Activated gamma-delta T cell treated with anti-CD3 and anti-CD28 coated beads, Interleukin-2, amount 50 U/mL, for 16 hours (primary cell): Measurements from ENCODE around the gene PIGN.
"Not testable (repeated sequence)": the region's sequence is repeated elsewhere in the genome, so short reads cannot be mapped to it uniquely, and the experiment has no call there.

Source experiments
- DNase-seq: peaks from one replicate; pipeline ENCODE4 v3.0.0-alpha.2; 2020; ENCODE audit warnings: low read depth

The PIGN gene

DNA sequence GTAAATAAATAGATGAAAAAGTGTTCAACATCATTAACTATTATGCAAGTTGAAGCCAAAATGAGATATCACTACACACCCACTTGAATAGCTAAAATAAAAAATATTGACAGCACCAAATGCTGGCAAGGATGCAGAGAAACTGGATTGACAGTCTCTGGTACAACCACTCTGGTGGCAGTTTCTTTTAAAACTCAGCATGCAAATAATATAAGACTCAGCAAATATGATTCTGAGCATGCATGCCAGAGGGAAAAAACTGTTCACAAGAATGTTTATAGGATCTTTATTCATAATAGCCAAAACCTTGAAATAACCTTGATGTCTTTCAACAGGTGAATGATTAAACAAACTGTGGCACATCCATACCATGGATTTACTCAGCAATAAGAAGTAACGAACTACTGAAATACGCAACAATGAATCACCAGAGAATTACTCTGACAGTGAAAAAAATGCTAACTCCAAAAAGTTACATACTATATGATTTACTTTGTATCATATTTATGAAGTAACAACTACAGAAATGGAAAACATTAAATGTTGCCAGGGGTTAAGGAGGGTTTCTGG is 131.8 kb downstream of the PIGN start:
- no peak for DNase-seq

DNA sequence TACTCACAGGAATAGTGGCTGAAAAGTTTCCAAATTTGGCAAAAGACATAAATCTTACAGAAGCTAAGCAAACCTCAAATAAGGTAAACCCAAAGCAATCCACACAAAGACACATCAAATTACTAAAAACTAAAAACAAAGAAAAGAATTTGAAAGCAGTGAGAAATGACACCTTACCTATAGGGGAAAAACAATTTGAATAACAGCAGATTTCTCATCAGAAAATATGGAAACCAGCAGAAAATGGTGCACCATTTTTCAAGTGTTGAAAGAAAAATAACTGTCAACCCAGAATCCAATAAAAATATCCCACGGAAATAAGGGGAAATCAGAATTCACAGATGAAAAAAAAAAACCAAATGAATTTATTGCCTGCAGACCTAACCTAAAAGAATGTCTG is 138.6 kb downstream of the PIGN start:
- no peak for DNase-seq

DNA sequence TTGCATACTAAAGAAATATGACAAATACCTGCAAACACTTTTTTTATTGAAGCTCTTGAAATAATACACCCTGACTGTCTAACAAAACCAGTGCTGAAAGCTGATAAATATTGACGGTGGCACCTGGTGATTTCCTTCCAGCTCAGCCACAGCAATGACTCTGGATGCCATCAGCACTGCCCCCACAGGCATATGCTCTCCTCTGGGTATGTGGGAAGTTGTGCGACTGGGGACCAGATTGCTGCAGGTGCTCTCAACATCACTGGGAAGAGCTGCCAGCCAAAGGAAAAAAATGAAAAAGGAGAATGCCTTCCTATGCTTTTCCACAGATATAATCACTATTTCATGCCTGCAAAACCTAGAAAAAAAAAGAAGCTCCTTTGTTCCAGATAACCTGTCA is 141.5 kb downstream of the PIGN start:
- no peak for DNase-seq

DNA sequence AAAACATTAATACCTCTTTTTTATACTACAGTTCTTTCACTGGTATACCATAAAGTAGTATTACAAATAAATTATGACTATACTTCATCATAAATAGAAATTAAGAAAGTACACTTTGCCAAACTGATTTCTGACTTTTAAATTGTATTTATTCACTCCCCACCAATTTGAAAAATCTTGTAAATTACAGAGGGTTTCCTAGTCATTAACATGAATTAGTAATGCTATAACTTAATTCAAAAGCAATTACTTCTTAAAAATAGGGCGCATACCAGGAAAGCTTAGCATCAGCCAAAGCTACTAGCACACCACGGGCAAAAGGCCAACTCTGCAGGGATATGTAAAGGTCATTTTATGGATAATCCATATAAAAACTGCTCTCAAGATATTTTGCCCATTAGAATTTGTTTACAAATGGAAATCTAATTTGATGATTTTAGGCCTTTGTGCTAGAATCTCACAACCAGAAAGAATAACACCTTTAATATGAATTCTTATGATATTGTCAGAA is 142.3 kb downstream of the PIGN start:
- no peak for DNase-seq

DNA sequence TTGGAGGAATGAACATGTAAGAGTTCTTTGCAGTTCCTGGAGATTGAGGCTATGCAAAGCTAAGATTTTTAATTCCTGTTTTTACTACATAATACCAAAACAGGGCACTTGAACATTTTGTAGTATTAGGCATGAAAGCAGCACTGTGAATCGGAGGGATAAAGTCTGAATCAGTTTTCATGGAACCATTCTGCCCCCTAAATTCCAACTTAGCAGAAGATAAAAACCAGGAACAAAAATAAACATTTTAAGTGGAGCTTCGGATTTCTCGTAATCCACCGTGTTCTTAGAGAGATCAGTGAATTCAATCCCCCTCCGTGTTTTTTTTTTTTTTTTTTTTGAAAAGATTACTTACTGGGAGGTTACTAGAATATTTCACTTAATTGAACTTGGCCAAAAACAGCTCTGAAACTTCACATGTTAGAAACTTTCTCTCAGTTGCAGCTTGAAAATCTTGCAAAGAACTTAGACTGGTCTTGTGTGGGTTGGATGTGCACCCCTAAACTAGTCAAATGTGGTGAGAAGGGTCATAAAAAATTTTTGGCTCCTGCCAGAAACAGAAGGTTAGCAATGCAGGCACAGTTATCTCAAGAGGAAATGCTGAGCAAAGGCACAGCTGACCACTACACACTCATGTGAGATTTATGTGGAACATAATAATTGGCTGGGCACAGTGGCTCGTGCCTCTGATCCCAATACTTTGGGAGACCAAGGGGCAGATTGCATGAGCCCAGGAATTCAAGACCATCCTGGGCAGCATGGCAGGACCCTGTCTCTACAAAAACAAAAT is 148.7 kb downstream of the PIGN start:
- no peak for DNase-seq

DNA sequence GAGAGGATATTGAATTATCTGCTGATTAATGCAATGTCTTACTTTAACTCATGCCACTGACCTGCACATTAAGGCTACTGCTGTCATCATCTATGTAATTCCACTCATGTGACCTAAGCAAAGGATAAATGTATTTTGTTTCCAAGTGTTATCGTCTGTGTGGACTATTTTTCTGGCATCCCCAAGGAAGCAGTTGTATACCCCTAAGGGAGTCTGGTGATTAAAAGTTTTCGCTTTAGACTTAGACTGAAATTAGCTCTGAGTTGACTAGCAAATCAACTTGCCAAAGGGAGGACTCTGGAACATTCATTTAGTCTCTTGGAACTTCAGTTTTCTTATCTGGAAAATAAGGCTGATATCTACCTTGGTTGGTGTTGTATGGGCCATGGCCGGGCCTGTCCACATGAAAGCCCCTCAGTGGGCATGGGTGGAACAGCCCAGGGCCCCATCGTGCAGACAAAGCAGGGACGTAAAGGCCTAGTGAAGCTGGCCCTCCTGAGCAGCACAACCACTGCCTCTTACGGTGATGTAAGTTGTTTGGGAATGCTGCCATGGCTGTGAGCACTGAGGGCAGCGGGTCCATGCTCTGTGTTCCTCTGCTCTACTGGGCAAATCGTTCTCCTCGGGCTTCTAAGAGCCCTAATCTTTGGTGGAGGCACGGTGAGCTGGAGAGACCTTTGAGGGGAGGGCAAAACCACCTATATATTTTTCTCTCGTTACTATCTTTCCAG is 149.7 kb downstream of the PIGN start:
- DNase-seq, result no peak

DNA sequence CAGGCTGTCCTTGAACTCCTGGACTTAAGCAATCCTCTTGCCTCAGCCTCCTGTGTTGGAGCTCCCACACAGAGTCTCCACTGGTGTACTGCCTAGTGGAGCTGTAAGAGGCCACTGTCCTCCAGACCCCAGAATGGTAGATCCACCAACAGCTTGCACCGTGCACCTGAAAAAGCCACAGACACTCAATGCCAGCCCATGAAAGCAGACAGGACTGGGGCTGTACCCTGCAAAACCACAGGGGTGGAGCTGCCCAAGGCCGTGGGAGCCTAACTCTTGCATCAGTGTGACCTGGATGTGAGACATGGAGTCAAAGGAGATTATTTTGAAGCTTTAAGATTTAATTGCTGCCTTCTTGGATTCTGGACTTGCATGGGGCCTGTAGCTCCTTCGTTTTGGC is 152.6 kb downstream of the PIGN start:
- DNase-seq, result not testable (repeated sequence)

DNA sequence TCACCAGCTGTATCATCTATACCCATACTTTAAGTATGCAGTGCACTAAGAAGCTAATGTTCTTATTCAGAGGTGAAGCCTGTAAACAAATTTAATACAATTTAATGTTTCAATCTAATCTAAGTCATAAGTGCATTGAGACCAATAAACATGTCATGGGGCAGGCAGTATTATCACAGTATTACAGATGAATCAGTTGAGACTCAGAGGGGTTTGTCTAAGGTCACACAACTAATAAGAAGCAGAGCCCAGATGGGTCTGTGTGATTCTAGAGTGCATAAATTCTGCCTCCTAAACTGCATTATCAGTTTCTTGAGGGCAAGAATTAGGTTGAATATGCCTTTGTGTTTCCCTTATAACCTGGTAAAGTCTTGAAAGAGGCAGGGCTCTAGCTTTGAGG is 153.1 kb downstream of the PIGN start:
- DNase-seq, result no peak

DNA sequence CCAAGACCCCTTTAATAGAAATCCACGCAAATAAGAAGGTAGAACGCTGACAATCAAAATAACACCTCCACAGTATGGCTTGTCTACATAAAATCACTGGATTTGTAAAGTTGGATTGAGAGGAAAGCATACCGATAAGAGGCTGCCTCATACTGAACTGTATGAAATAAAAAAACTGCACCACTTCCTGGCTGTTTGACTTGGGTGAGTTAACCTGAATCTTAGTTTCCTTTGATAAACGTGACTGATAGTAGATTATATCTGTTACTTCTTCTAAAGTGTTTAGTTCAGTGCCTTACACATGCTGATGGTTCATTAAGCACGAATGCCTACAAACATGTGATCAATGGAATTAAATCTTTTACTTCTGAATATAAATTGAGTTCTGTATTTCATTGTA is 153.6 kb downstream of the PIGN start:
- DNase-seq, result no peak

DNA sequence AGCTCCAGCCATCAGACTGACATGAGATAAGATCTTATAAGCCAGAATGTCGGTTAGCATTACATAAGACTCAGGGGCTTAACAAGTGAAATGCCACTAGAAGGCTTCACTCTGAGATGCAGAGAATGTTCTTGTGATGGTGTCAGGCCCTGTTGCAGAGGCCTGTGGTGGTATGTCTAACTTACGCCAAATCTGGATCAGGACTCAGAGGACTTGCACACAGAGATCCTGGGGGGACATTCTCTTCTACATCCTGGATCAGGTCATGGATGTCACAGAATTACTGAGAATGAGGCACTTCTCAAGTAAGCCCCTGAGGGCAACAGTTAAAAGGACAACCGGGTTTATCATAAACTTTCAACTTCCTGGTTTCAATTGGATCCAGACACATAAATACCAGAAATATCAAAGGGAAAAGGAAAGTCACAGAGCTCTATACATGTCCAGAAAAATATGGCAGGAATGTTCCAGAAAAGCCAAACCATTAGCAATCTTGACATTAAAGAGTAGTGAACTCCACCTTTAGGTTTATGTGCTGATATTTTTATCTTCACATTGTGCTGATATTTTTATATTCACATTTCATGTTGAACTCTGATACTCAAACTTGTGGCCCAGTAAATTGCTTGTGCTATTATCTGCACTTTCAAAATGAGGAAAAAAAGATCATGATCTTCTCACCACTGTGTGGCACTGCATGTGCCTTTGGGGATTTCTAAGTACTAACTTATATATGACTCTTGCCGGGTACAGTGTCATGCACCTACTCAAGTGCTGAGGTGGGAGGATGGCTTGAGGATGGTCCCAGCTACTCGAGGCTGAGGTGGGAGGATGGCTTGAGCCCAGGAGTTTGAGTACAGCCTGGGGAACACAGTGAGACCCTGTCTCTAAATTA is 156.5 kb downstream of the PIGN start:
- no peak for DNase-seq

DNA sequence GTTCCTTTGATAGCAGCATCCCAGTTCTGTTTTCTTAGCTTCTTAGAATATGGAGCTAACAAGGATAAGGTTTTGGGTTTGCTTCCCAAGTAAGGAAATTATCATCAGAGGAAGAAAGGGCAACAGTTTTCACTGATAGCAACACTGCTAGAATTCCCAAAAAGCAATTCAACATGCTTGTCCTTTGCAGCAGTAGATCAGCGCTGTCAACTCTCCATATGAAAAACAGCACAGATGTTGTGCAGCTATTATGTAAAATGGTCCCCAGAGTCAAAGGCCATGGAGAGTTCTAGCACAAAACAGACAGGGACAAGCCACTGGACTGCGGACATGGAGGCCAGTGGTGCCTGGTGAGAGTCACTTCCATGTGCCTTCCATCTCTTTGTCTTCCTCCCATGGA is 158.1 kb downstream of the PIGN start:
- DNase-seq, result no peak

DNA sequence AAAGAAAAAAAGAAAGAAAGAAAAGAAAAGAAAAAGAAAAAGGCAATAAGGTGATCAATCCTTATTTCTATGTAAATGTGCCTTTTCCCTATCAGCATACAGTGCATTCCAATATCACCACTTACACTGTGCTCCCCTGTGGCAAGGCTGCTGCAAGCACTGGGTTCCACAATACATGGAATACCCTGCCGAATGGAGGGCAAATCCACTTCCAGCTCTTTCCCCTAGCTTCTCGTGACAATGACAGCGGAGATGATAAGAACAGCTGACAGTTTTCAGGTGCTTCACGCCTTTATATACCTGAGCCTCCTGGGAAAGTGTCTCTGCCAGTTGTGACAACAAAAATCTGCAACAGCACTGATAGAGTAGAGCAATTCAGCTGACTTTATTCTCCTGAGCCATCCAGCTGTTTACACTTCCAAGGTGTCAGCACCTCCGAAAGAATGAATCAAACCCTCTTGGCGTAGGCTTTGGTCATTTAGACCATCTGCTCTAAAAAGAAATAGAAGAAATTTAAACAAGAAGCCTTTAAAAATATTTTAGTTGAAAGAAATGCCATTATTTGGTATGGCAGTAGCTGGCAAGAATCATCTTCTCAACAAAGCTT is 158.8 kb downstream of the PIGN start:
- no peak for DNase-seq

DNA sequence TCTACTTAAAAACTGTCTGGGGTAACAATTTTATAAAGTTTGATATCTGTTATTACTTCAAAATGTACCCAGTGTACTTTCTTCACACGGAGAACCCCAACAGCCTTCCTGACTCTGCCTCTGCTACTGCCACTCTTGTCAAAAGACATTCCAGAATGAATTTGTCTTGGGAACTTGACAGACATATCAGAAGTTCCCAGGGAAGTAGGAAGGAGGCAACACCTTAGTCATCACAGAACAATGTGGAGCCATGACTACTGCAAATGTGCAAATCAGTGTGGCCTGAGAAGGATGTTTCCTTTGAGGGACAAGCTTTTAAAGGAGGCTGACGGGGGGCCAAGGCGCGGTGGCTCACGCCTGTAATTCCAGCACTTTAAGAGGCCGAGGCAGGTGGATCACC is 160.3 kb downstream of the PIGN start:
- DNase-seq, result no peak

DNA sequence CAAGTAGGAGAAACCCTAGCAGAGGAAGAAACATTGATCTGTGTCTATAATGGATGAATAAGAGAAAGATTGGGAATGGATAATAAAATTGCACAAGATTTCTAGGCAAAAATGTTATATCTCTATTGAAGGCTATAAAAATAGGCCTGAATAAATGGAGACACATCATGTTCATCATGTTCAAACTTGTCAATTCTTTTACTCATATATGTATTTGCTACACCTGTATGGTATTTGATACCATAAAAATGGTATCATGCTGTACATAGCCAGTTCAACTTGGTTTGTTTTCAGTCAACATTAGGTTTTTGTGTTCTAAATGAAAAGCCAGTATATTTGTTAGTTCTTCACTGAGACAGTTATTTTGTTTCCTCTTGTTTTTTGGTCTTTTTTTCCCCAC is 161.9 kb downstream of the PIGN start:
- no peak for DNase-seq

DNA sequence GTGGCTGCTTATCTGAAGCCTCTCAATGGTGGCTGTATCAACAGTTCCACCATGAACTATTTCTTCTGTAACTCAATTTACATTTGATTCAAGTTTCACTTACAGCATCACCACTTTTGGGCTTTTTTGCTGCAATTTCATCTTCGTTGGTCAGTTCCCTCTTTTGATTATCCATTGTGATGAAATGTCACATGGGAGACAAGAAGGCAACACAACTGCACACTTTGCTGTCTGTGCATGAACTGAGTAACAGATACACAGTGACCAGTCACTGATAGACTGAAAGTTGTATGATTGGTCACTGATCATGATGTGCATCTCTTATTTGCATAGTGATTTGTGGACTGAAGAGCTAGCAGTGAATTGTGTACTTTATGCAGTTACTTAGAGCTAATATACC is 163.3 kb downstream of the PIGN start:
- no peak for DNase-seq

DNA sequence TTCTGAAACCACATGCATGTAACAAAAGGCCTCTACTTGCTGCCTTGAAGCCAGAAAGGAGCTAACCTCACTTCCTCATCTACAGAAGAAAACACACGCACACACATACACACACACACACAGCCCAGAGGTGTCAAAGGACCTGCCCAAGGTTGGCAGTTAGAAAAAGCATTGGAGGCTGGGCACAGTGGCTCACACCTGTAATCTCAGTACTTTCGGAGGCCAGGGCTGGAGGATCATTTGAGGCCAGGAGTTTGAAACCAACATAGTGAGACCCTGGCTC is 168.2 kb downstream of the PIGN start:
- no peak for DNase-seq

DNA sequence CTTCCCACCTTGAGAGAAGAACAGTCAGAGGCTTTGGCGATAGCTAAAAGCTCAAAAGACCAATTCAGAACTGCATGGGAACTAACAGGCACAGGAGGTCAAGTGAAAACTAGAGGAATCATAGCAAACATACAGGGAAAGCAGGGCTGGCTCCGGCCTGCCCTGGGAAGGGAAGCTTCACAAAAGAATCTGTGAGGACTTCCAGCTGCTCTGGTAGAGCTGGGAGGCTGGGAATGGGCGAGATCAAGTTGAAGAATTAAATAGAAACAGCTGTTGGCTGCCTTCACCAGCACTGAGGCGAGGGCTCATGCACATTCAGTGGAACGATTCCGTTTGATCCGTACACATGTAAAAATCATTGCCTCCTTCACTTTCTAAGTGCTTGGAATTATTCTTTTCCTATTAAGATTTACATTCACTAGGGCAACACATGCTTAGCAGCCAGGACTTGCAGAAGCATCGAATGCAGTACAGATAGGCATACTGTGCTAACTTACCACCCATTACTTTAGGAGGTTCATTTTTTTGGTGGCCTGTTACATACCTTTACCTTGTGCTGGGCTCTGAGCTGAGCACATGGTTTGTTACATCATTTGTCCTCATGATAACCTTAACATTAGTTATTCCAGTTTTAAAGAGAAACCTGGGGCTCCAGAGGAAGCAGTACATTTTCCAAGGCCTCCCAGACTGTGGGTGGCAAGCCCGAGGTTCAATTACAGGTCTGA is 168.7 kb downstream of the PIGN start:
- DNase-seq, result no peak

DNA sequence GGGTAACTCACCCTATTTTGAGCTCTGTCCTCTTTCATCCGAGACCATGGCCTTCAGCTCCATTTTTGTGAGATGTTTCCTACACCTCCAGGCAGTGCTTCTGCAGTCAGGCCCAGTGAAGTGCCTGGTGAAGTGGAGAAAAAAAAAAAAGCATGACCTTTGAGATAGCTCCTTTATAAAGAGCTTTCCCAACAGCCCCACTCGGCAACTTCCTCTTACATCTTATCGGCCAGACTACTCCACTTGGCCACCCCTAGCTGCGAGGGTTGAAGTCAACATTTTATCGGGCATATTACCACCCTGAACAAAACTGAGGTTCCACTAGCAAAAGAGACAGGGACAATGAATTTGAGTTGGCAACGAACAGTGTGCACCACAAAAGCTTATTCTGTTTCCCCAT is 169.2 kb downstream of the PIGN start:
- DNase-seq, result no peak

DNA sequence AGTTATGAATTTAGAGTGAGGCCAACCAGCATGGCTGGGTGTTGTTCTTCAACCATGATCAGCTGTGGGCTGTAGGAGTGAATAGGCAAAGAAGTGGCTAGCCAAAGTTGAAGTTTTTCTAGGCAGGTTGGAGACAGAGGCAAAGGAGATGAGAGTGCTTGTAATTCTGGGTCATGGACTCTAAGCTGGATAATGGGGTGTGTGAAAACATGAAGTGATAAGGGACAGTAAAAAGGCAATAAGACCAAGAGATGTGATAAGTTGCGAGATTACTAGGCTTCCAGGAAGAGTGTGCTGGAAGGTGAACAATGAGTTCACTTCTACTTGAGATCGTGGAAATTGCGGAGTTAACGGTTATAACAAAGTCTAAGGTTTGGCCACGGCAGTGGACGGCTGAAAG is 175.4 kb downstream of the PIGN start:
- no peak for DNase-seq

DNA sequence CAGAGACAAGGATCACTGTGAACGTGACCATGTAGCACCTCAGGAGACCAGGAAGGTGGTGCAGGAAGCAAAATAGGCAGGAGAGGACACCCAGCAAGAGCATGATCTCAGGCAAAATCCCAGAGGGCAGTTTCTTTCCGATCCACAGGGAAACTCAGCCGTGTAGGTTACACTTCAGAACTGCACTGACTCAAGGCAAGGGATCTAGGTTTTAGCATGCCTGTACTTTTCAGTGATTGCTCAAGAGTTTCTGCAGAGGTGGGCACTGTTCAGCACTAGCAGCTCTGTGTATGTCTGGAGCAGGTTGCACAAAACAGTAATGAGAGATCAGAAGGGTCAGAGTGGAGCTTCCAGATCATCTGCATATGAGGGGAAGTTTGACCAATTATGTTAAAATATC is 177.3 kb downstream of the PIGN start:
- no peak for DNase-seq

DNA sequence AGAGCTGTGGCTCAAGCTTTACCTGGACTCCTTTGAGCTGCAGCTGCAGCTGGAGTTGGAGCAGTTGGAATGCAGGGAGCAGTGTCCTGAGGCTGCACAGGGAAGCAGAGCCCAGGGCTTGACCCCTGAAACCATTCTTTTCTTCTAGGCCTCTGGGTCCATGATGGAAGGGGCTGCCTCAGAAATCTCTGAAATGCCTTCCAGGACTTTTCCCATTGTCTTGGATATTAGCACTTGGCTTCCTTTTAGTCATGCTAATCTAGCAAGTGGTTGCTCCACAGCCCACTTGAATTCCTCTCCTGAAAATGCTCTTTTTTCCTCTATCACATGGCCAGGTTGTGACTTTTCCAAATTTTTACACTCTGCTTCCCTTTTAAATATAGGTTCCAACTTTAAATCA is 185.5 kb downstream of the PIGN start:
- DNase-seq, result no peak
